Measurements from ENCODE around the gene MEA1. TPM values are rescaled to one million over a fixed set of nuclear protein-coding genes. Genes with fewer than 3 reads are reported as not detected.
A peak's percentile ranks its signal among the peaks of the same experiment; 100 is the strongest.

The MEA1 gene
- total and polyA plus RNA-seq, 2 of the 4 experiments (the other 2 are of a cell fraction): 116 to 126 TPM

DNA sequence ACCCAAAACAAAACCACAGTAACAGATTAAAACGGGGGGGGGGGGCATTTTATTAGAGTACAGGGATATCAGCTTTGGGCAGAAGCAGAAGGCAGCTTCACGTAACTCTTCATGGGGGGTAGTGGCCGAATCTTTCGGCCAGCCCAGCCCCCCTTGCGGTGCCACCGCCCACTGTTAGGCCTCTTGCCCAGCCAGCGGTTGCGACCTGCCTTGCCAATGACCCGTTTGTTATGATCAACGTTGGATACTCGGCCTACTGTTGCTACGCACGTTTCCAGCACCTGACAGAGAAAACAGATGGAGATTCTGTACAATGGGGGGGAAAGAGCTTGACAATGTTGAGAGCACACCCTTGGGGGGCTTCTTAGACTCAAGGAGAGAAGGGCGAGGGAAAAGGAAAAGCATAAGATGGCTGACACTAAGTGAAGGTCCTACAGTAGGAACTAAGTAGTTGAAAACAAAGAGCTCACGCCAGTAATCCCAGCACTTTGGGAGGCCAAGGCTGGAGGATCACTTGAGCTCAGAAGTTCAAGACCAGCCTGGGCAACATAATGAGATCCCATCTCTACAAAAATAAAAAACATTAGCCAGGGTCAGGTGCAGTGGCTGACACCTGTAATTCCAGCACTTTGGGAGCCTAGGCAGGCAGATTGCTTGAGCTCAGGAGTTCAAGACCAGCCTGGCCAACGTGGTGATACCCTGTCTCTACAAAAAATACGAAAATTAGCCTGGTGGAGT, 40.6 kb upstream of the MEA1 start:
- intact Hi-C loops (cut with micrococcal nuclease): loop anchor here (1.0 to 5.0 kb wide), 2 partner anchors 10 to 88 kb away; no protein-coding TSS in a partner anchor
- H4K20me1 ChIP-seq (ENCODE audit: insufficient read depth, low read length): no peaks in the 10 kb centered on the region
- CTCF ChIA-PET: no interaction called here
- TF ChIP-seq SMC3 (IDR thresholded peaks at IDR 0.05; ENCODE audit: low read depth, low read length) (no peak), MAFK (IDR thresholded peaks at IDR 0.05; ENCODE audit: low read depth, low read length) (no peak), RFX5 (IDR thresholded peaks at IDR 0.05; ENCODE audit: low read depth, low read length) (no peak), BHLHE40 (IDR thresholded peaks at IDR 0.05; ENCODE audit: low read depth, low read length) (no peak), FOS (IDR thresholded peaks at IDR 0.05; ENCODE audit: low read depth, low read length) (no peak), CEBPB (IDR thresholded peaks at IDR 0.05; ENCODE audit: low read depth, low read length) (no peak), RCOR1 (IDR thresholded peaks at IDR 0.05; ENCODE audit: insufficient replicate concordance, low read length) (no peak), NFE2L2 (IDR thresholded peaks at IDR 0.05; ENCODE audit: low read depth, low read length) (no peak), RAD21 (IDR thresholded peaks at IDR 0.05; ENCODE audit: low read length) (no peak), MAZ (IDR thresholded peaks at IDR 0.05; ENCODE audit: borderline replicate concordance, low read depth, low read length) (no peak), CHD1 (IDR thresholded peaks at IDR 0.05; ENCODE audit: low read depth, low read length) (no peak), POLR2A (IDR thresholded peaks at IDR 0.05; ENCODE audit: low read depth, low read length) (no peak)
- TF ChIP-seq, protein P1, sequence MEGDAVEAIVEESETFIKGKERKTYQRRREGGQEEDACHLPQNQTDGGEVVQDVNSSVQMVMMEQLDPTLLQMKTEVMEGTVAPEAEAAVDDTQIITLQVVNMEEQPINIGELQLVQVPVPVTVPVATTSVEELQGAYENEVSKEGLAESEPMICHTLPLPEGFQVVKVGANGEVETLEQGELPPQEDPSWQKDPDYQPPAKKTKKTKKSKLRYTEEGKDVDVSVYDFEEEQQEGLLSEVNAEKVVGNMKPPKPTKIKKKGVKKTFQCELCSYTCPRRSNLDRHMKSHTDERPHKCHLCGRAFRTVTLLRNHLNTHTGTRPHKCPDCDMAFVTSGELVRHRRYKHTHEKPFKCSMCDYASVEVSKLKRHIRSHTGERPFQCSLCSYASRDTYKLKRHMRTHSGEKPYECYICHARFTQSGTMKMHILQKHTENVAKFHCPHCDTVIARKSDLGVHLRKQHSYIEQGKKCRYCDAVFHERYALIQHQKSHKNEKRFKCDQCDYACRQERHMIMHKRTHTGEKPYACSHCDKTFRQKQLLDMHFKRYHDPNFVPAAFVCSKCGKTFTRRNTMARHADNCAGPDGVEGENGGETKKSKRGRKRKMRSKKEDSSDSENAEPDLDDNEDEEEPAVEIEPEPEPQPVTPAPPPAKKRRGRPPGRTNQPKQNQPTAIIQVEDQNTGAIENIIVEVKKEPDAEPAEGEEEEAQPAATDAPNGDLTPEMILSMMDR (conservative IDR thresholded peaks at IDR 0.05; ENCODE audit: low read depth, low read length): no peak
- TF ChIP-seq, protein P2, sequence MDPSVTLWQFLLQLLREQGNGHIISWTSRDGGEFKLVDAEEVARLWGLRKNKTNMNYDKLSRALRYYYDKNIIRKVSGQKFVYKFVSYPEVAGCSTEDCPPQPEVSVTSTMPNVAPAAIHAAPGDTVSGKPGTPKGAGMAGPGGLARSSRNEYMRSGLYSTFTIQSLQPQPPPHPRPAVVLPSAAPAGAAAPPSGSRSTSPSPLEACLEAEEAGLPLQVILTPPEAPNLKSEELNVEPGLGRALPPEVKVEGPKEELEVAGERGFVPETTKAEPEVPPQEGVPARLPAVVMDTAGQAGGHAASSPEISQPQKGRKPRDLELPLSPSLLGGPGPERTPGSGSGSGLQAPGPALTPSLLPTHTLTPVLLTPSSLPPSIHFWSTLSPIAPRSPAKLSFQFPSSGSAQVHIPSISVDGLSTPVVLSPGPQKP (IDR thresholded peaks at IDR 0.05; ENCODE audit: borderline replicate concordance, low read depth, low read length): no peak
- TF ChIP-seq, protein P3, sequence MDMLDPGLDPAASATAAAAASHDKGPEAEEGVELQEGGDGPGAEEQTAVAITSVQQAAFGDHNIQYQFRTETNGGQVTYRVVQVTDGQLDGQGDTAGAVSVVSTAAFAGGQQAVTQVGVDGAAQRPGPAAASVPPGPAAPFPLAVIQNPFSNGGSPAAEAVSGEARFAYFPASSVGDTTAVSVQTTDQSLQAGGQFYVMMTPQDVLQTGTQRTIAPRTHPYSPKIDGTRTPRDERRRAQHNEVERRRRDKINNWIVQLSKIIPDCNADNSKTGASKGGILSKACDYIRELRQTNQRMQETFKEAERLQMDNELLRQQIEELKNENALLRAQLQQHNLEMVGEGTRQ (IDR thresholded peaks at IDR 0.05; ENCODE audit: low read depth, low read length): no peak

More for the DNA sequence above, 40.6 kb upstream of the MEA1 start:
- Histone ChIP-seq H3K36me3 (ENCODE audit: control insufficient read depth, insufficient read depth, low read length) (peaks cover 36% of the 10 kb centered on the region), H4K8ac (ENCODE audit: low read depth in 2 of 2, low read length in 2 of 2) (peak overlapping the region; percentile 84 to 97), H2BK15ac (ENCODE audit: low read depth, low read length) (no peak overlapping the region; the same call in 2 of the 3 replicates), H2AFZ (replicated peaks; ENCODE audit: low read length, poor library complexity) (peak overlapping the region; percentile 28), H3K56ac (ENCODE audit: extremely low read depth, insufficient read depth, low read length) (no peak overlapping the region), H3K4me3 (ENCODE audit: insufficient read depth, low read depth, low read length) (peak overlapping the region; percentile 16; the same call in 1 of the 2 replicates), H3K9me3 (ENCODE audit: control insufficient read depth, insufficient read depth, low read length) (no peaks in the 10 kb centered on the region), H3K23ac (ENCODE audit: low read depth, low read length) (no peak overlapping the region), H2AK9ac (replicated peaks; ENCODE audit: low read depth, low read length, poor library complexity) (peak overlapping the region; percentile 92), H2AK5ac (ENCODE audit: low read depth, low read length) (peak overlapping the region; percentile 92), H2BK120ac (ENCODE audit: low read depth, low read length) (no peak overlapping the region), H2BK5ac (ENCODE audit: low read depth, low read length, poor library complexity, severe bottlenecking) (peak overlapping the region; percentile 61), H3K79me1 (ENCODE audit: low read depth in 1 of 2, low read length in 2 of 2) (peaks cover 30 to 64% of the 10 kb centered on the region in 2 experiments), H3K27me3 (ENCODE audit: control insufficient read depth, insufficient read depth, low read length) (no peaks in the 10 kb centered on the region), H3K9ac (ENCODE audit: low read depth, low read length) (no peak overlapping the region), H3K14ac (replicated peaks; ENCODE audit: low read depth, low read length) (peak overlapping the region; percentile 66; the same call in 1 of the 2 replicates), H3K4ac (ENCODE audit: low read depth, low read length) (peak overlapping the region; percentile 51), H3K9me1 (ENCODE audit: insufficient read depth, low read length) (peaks cover 21% of the 10 kb centered on the region), H3K4me1 (ENCODE audit: control insufficient read depth, insufficient read depth, low read length) (peaks cover 20% of the 10 kb centered on the region), H4K5ac (ENCODE audit: low read depth, low read length) (peak overlapping the region; percentile 95), H3K18ac (ENCODE audit: low read depth, low read length) (no peak overlapping the region), H3K4me2 (ENCODE audit: low read depth, low read length) (no peak overlapping the region), H4K91ac (ENCODE audit: insufficient read depth, low read depth, low read length) (peak overlapping the region; percentile 41; the same call in 1 of the 2 replicates), H2BK20ac (ENCODE audit: low read depth, low read length) (no peak overlapping the region), H3K27ac (ENCODE audit: insufficient read depth, low read length) (peak overlapping the region; percentile 17; the same call in 1 of the 2 replicates)
- ATAC-seq (ENCODE audit: low read depth): no peak
- dilution Hi-C loops (cut with HindIII; ENCODE audit: low sequenced_read_pairs, unreplicated experiment): no loop called here
- BruUV-seq (replicated peaks): no TSS peak
- in situ Hi-C loops (cut with MboI; ENCODE audit: low sequenced_read_pairs): no loop called here
- no peak for DNase-seq
- 72% methylated on average over 11 of the region's 17 CpGs; no CpG with 5 or more reads in 1 of the 2 experiments for WGBS, 2 experiments (ENCODE audit: extremely low coverage in 2 of 2, insufficient read length in 1 of 2)
- POLR2A ChIA-PET (ENCODE audit: unreplicated experiment): interaction anchor here (0.5 to 1.1 kb wide), 5 partner anchors 9 to 302 kb away, joined by 3 to 4 read pairs (median 3); no protein-coding TSS in a partner anchor

All from IMR-90 (cell line).